Right atrium auricular region (tissue), 2 donors: ENCODE results near the gene JARID2. TPM values are rescaled to one million over a fixed set of nuclear protein-coding genes. Genes with fewer than 3 reads are reported as not detected.

Source experiments
- DNase-seq: peaks from one replicate; pipeline ENCODE4 v3.0.0-alpha.2; 2019; ENCODE audit warnings: low spot score
- H3K27ac ChIP-seq, 2 donors: fragments of 200-600 bp; sonication (generic); 1 replicate in 1 of 2; 2 replicates in 1 of 2; pipeline ENCODE4 v1.5.1; 2016 to 2019
- H3K27me3 ChIP-seq, 2 donors: fragments of 200-600 bp; sonication (generic); one replicate each; pipeline versions ENCODE4 v1.5.1 to v1.6.0; 2017 to 2019
- H3K36me3 ChIP-seq: fragments of 200-600 bp; sonication (generic); one replicate; pipeline ENCODE4 v1.5.1; 2016
- H3K4me1 ChIP-seq, 2 donors: fragments of 200-600 bp; sonication (generic); one replicate each; pipeline versions ENCODE4 v1.5.1 to v1.6.0; 2017 to 2019
- H3K4me3 ChIP-seq, 2 donors: fragments of 200-600 bp; sonication (generic); 1 replicate in 1 of 2; 2 replicates in 1 of 2; pipeline ENCODE4 v1.5.1; 2017 to 2019; ENCODE audit warnings: mild to moderate bottlenecking in 1 of 2, moderate library complexity in 1 of 2
- H3K9me3 ChIP-seq, 2 donors: fragments of 200-600 bp; sonication (generic); one replicate each; pipeline ENCODE4 v1.5.1; 2019
- total RNA-seq, 2 donors: library from RNA; depleted of rRNA; stranded (reverse); fragments of >200 nt; gene quantifications; one replicate each; pipeline ENCODE4 v1.1.0, GENCODE V29; 2016
- TF ChIP-seq, protein P1 (sequence below), 2 donors: fragments of 200-600 bp; sonication (generic); IDR thresholded peaks; one replicate each; pipeline ENCODE4 v1.5.1; 2019; ENCODE audit warnings: antibody characterized with exemption in 2 of 2

The JARID2 gene
- total RNA-seq, 2 donors from 2014 or later = 6.5 to 6.7 TPM

DNA sequence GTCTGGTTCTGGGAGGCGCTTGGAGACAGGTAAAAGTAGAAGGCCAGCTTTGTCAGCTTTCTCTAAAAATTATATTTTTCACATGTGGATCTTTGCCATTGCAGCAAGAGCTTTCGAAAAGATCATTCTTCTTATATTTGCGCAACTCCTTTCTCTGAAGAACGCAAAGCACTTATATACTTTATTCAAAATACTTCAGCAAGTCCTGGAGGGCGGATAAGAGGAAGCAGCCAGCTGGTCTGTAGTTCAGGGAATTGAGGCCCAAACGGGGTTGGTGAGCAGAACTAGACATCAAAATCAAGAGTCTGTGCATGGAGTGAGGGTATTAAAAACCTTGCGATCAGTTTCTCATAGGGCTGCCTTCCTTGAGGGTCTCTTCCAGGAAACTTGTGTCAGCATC is 234.7 kb downstream of the JARID2 start:
- Histone ChIP-seq H3K36me3 (no peaks in the 10 kb centered on the region), H3K27ac (no peak overlapping the region), H3K4me1 (peaks cover 0 to 46% of the 10 kb centered on the region in 2 donors), H3K9me3 (no peaks in the 10 kb centered on the region), H3K27me3 (no peaks in the 10 kb centered on the region), H3K4me3 (no peak overlapping the region)
- DNase-seq = no peak
- TF ChIP-seq, protein P1, sequence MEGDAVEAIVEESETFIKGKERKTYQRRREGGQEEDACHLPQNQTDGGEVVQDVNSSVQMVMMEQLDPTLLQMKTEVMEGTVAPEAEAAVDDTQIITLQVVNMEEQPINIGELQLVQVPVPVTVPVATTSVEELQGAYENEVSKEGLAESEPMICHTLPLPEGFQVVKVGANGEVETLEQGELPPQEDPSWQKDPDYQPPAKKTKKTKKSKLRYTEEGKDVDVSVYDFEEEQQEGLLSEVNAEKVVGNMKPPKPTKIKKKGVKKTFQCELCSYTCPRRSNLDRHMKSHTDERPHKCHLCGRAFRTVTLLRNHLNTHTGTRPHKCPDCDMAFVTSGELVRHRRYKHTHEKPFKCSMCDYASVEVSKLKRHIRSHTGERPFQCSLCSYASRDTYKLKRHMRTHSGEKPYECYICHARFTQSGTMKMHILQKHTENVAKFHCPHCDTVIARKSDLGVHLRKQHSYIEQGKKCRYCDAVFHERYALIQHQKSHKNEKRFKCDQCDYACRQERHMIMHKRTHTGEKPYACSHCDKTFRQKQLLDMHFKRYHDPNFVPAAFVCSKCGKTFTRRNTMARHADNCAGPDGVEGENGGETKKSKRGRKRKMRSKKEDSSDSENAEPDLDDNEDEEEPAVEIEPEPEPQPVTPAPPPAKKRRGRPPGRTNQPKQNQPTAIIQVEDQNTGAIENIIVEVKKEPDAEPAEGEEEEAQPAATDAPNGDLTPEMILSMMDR (IDR thresholded peaks at IDR 0.05) = no peak

DNA sequence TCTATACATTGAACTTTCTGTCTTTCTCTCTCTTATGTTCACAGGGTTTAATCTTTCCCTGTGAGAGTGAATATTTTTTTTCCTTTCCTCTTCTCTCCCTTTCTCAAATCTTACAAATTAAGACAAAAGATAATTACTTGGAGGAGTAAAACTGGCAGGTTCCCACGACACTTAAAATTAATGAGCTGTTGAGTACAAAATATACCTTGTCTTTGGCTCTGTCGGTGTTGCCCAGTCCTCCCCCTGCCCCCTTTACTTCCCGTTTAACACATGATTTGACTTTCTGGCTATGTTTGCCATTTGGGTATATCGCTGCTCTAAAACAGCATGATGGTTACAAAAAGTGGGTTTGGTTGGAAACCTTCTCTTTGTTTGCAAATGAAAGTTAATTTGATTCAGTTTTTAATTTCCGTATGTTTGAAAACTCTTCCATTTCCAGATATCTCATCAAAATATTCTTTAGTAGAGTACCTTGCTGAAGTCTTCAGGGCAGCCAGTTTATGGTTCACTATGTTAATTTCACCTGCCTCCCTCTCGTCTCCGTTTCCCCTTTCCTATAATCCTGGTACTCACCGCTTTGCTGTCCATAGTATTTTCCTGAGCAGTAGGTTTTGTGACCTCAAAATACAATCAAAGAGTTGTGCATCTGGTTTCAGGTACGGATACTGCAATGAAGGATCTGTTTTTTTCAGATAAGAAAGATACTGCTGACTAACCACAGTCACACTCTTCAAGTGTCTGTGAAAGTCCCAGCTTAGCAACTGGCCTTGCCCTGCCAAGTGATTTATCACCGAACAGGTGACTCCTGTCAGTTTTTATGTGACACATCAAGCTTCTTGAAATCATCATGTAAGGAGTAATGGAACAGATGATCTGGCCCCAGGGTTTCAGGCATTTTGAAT is 235.8 kb downstream of the JARID2 start:
- TF ChIP-seq, protein P1 (IDR thresholded peaks at IDR 0.05) = no peak
- H3K4me1 ChIP-seq = peaks cover 0 to 40% of the 10 kb centered on the region in 2 donors
- DNase-seq = no peak
- H3K9me3 ChIP-seq = no peaks in the 10 kb centered on the region
- H3K27ac ChIP-seq = no peak overlapping the region
- no peaks in the 10 kb centered on the region for H3K27me3 ChIP-seq
- H3K4me3 ChIP-seq = no peak overlapping the region
- no peaks in the 10 kb centered on the region for H3K36me3 ChIP-seq

DNA sequence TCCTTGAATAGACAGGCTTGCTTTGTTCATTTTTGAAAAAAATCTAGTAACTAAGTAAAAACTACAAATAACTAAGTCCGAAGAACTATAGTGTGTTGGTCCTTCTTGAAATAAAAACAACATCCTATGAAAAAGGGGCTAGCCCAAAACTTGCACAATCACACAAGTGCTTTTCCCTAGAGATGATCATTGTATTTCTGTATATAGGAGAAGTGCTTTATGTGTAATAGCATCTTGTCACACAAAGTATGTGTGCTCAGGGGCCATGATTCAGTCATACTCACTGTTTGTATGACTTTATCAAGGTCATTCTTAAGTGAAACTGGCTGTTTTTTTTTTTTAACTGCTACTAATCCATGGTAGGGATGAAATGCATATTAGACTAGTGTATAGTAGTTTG is 237.2 kb downstream of the JARID2 start:
- DNase-seq = no peak
- no peak overlapping the region for H3K4me3 ChIP-seq
- no peak overlapping the region for H3K27ac ChIP-seq
- H3K4me1 ChIP-seq = peaks cover 0 to 29% of the 10 kb centered on the region in 2 donors
- no peaks in the 10 kb centered on the region for H3K9me3 ChIP-seq
- no peaks in the 10 kb centered on the region for H3K27me3 ChIP-seq
- peaks cover 8% of the 10 kb centered on the region for H3K36me3 ChIP-seq
- TF ChIP-seq, protein P1 (IDR thresholded peaks at IDR 0.05) = no peak

DNA sequence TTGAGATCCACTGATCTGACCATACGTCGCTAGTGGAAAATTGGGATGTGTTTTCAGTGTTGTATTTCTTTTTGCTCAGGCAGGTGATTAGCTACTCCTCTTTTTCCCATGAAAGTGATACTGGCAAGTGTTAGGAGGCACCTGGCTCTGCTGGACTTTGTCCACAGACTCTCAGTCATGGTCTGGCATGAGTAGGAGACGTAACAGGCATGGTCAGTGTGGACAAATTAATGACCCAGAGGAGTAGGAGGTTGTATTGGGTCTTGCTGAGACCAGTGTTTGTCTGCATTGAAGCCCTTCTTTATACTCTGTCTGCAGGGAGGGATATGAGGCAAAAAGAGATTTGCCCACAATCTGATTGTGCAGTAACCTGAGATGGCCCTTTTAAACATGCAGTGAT is 238.3 kb downstream of the JARID2 start:
- Histone ChIP-seq H3K36me3 (peaks cover 18% of the 10 kb centered on the region), H3K4me3 (no peak overlapping the region), H3K4me1 (peaks cover 0 to 29% of the 10 kb centered on the region in 2 donors), H3K27me3 (no peaks in the 10 kb centered on the region), H3K27ac (no peak overlapping the region), H3K9me3 (no peaks in the 10 kb centered on the region)
- no peak for DNase-seq
- TF ChIP-seq, protein P1 (IDR thresholded peaks at IDR 0.05) = no peak

DNA sequence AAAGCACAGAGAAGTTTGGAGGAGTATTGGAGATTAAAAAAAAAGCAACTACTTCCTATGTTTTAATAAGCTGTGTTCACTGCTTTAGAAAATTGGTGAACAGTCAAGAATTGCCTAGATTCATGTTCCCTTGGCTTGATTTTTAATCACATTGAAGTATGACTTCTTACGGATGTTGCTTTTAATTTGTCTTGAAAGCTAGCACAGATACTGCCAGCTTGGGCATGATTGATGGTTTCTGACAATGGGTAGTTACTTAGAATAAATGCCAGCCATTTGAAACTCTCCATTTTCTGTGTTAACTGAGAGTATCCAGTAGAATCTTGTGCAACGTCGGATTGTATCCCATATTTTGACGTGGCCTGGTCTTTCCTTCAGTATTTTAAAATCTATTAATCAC is 239.0 kb downstream of the JARID2 start:
- peaks cover 0 to 24% of the 10 kb centered on the region in 2 donors for H3K4me1 ChIP-seq
- peaks cover 18% of the 10 kb centered on the region for H3K36me3 ChIP-seq
- H3K4me3 ChIP-seq = no peak overlapping the region
- no peaks in the 10 kb centered on the region for H3K27me3 ChIP-seq
- no peak for DNase-seq
- H3K9me3 ChIP-seq = no peaks in the 10 kb centered on the region
- TF ChIP-seq, protein P1 (IDR thresholded peaks at IDR 0.05) = no peak
- no peak overlapping the region for H3K27ac ChIP-seq
